Upper lobe of right lung (tissue), 1 donor: ENCODE measurements around the gene ELF5. TPM values are rescaled to one million over a fixed set of nuclear protein-coding genes. Genes with fewer than 3 reads are reported as not detected.

Source experiments
- ATAC-seq: fragments of 200-7000 bp; cut with Tn5 transposase; one replicate; pipeline ENCODE4 v1.9.1; 2020; ENCODE audit warnings: mild to moderate bottlenecking, moderate library complexity
- DNase-seq: peaks from one replicate; pipeline ENCODE4 v3.0.0-alpha.2; 2020
- H3K27ac ChIP-seq: fragments of 200-600 bp; one replicate; pipeline ENCODE4 v1.8.0; 2022
- H3K27me3 ChIP-seq: fragments of 200-600 bp; one replicate; pipeline ENCODE4 v1.8.0; 2022; ENCODE audit warnings: mild to moderate bottlenecking
- H3K36me3 ChIP-seq: fragments of 200-600 bp; one replicate; pipeline ENCODE4 v1.8.0; 2022
- H3K4me1 ChIP-seq: fragments of 200-600 bp; one replicate; pipeline ENCODE4 v1.8.0; 2022
- H3K4me3 ChIP-seq: fragments of 200-600 bp; one replicate; pipeline ENCODE4 v1.8.0; 2022; ENCODE audit warnings: mild to moderate bottlenecking
- H3K9me3 ChIP-seq: fragments of 200-600 bp; one replicate; pipeline ENCODE4 v1.8.0; 2022
- intact Hi-C: fragments of 100-400 bp; cut with DNase I; formaldehyde crosslinking; loops from one replicate; pipeline ENCODE4 v1.11.0; 2022
- total RNA-seq: library from RNA; stranded (reverse); fragmentation: NEBNext Ultra II Directional; extraction: Animal tissue kit (Norgen Biotek cat#: 25700); gene quantifications from one replicate; pipeline ENCODE4 v1.2.1, GENCODE V29; 2021
- TF ChIP-seq, protein P1 (sequence below): fragments of 200-600 bp; IDR thresholded peaks from one replicate; pipeline ENCODE4 v1.8.0; 2022; ENCODE audit warnings: antibody characterized with exemption
- donor health status: DM: no; HTN: yes; CAD: no; lungs with severe emphysema.

ELF5 gene
- total RNA-seq, 1 donor from 2014 or later, result 10.7 TPM

DNA sequence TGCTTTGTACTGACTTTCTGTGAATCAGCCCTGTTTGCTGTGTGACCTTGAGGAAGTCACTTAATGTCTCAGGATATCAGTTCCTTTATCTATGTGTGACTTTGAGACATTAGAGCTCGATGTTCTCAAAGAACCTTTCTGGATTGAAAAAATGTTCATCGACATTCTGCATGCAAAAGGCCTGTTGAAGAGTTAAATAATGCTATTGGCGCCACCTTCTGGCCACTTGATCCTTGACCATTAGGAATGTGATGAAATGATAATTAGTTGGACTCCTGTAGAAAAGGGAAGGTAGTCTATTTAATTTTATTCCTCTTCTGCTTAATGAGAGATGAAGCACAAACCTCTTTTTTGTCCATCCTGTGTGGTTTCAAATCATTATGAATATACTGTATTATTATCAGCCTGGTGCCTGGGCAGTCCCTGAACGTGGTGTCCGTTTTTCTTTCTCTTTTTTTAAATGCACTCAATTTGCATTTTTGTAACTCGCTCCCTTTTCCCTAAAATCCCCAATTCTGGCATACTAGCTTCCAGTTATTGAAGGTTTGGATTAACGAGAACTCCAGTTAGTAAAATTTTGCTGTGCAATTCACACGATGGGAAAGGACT is 20.7 kb downstream of the ELF5 start:
- Histone ChIP-seq H3K27me3 (no peaks in the 10 kb centered on the region), H3K4me3 (no peak overlapping the region), H3K9me3 (no peaks in the 10 kb centered on the region), H3K4me1 (no peaks in the 10 kb centered on the region), H3K27ac (no peak overlapping the region), H3K36me3 (no peaks in the 10 kb centered on the region)
- ATAC-seq (peak; percentile 58), DNase-seq (no peak)
- intact Hi-C loops, result loop anchor here (10.0 kb wide), 1 partner anchor 318 kb away; no protein-coding TSS in a partner anchor
- TF ChIP-seq, protein P1, sequence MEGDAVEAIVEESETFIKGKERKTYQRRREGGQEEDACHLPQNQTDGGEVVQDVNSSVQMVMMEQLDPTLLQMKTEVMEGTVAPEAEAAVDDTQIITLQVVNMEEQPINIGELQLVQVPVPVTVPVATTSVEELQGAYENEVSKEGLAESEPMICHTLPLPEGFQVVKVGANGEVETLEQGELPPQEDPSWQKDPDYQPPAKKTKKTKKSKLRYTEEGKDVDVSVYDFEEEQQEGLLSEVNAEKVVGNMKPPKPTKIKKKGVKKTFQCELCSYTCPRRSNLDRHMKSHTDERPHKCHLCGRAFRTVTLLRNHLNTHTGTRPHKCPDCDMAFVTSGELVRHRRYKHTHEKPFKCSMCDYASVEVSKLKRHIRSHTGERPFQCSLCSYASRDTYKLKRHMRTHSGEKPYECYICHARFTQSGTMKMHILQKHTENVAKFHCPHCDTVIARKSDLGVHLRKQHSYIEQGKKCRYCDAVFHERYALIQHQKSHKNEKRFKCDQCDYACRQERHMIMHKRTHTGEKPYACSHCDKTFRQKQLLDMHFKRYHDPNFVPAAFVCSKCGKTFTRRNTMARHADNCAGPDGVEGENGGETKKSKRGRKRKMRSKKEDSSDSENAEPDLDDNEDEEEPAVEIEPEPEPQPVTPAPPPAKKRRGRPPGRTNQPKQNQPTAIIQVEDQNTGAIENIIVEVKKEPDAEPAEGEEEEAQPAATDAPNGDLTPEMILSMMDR, result peak; percentile 74

DNA sequence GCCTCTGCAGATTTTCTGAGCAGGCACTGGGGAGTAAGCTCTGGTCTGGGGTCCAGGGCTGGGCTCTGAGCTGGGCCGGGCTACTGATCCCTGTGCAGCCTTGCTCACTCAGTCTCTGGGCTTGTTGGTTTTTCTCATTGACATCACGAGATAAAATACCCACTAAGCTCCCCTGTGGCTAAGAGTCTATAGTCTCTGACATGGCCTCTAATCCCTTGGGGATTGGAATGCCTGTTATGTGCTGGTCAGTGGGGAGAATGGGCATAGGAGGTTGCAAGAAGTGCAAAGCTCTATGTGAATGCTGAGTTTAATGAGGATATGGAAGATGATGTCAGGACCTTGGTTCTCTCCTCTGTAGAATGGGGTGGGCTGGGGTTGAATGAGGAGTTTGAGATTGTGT is 23.3 kb downstream of the ELF5 start:
- Histone ChIP-seq H3K36me3 (no peaks in the 10 kb centered on the region), H3K4me3 (no peak overlapping the region), H3K27ac (no peak overlapping the region), H3K27me3 (no peaks in the 10 kb centered on the region), H3K9me3 (no peaks in the 10 kb centered on the region), H3K4me1 (no peaks in the 10 kb centered on the region)
- TF ChIP-seq, protein P1, result no peak
- DNase-seq (no peak), ATAC-seq (no peak)
- intact Hi-C loops, result loop anchor here (10.0 kb wide), 1 partner anchor 316 kb away; no protein-coding TSS in a partner anchor

DNA sequence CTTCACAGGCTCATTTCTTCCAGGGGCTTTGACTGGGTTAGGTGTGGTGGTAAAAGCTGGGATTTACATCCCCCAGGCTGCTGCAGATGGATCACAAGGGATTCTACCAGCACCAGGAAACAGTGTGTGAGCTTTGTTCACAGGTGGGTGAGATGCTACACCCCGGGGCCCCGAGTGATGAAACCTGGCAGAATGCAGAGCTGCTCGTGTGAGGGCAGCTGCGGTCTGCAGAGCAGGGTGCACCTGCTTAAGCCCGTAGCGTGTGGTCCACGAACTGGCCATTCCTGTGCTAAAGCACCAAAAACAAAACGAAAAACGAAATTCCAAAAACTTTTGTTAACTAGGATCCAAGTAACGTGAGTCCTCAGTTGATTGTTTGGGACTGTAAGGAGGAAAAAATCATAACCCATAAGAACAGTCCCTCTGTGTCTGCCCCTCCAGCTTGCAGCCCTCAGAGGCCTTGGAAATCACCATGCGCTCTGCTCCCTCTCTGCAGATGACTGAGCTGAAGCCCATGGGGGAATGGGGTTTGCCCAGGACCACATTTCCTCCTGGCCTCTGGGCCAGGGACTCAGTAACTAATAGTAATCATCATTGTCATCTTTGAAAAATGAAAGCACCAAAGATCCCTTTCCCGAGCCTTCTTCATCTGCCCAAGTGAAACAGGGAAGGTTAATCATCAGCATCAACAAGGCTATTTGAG is 24.6 kb downstream of the ELF5 start:
- Histone ChIP-seq H3K4me1 (no peaks in the 10 kb centered on the region), H3K9me3 (no peaks in the 10 kb centered on the region), H3K4me3 (no peak overlapping the region), H3K27ac (no peak overlapping the region), H3K27me3 (no peaks in the 10 kb centered on the region), H3K36me3 (no peaks in the 10 kb centered on the region)
- DNase-seq (no peak), ATAC-seq (no peak)
- TF ChIP-seq, protein P1, result no peak
- intact Hi-C loops, result no loop called here

DNA sequence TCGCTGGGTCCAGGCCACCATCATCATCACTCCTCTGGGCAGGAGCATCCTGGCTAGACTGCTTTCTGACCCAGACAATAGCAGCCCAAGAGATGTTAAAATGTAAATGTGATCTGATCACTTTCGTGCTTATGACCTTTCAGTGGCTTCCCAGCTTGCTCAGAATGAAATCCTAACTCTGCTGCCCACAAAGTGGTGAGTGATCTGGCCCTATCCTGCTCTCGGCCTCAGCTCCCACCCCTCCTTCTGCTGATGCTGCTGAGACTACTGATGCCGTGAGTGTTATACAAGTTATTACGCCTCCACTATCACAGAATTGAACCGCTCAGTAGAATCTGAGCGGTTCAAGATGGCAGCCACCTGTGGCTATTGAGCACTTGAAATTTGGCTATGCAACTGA is 26.2 kb downstream of the ELF5 start:
- ATAC-seq, result no peak
- H3K9me3 ChIP-seq, result no peaks in the 10 kb centered on the region
- H3K36me3 ChIP-seq, result no peaks in the 10 kb centered on the region
- intact Hi-C loops, result no loop called here
- TF ChIP-seq, protein P1, result no peak
- H3K4me1 ChIP-seq, result no peaks in the 10 kb centered on the region
- H3K4me3 ChIP-seq, result no peak overlapping the region
- H3K27me3 ChIP-seq, result no peaks in the 10 kb centered on the region
- H3K27ac ChIP-seq, result no peak overlapping the region
- DNase-seq, result no peak

DNA sequence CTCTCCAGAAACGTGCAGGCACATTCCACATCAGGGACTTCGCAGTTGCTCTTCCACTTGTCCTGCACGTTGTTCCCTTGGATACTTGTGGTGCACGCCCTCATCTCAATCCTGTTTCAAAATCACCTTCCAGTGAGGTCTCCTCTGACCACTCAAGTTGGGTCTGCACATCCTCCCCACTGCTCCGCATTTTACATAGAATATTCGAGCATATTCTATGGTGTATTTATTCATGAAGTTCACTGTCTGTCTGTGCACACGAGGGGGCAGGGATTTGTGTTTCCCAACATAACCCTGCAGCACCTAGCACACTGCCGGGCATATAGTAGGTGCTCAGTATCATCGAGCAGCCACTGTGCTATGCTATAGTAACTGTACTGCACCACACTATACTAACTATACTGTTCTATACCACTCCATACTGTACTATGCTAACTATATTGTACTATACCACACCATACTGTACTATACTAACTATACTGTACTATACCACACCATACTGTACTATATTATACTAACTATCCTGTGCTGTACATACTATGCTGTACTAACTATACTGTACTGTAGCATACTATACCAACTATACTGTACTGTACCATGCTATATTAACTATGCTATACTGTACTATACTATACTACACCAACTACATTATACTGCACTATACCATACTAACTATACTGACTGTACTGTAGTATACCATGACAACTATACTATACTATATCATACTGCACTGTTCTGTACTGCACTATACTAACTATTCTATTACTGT is 30.3 kb downstream of the ELF5 start:
- Histone ChIP-seq H3K4me3 (no peak overlapping the region), H3K36me3 (no peaks in the 10 kb centered on the region), H3K27ac (no peak overlapping the region), H3K4me1 (no peaks in the 10 kb centered on the region), H3K9me3 (no peaks in the 10 kb centered on the region), H3K27me3 (no peaks in the 10 kb centered on the region)
- DNase-seq (no peak), ATAC-seq (no peak)
- intact Hi-C loops, result no loop called here
- TF ChIP-seq, protein P1, result no peak
